OCI-LY1 (cell line): ENCODE measurements around the gene CCDC60.

Source experiments
- CTCF ChIP-seq: fragments of 200-600 bp; sonication (generic), shearing (Covaris generic); IDR thresholded peaks from 2 replicates; pipeline ENCODE4 v1.5.1; 2017; ENCODE audit warnings: mild to moderate bottlenecking, antibody characterized with exemption, low read length, moderate library complexity, mixed read lengths
- EZH2 ChIP-seq: fragments of 200-600 bp; sonication (generic), shearing (Covaris generic); IDR thresholded peaks from 2 replicates; pipeline ENCODE4 v1.8.0; 2017; ENCODE audit warnings: borderline replicate concordance, mixed run types, mild to moderate bottlenecking, antibody characterized with exemption, low read length, moderate library complexity, mixed read lengths

GRCh38 chr12:119463211-119463926 is 128.8 kb downstream of the CCDC60 start:
- TF ChIP-seq CTCF (no peak), EZH2 (no peak)
